ENCODE measurements around the gene AUTS2. TPM values are rescaled to one million over a fixed set of nuclear protein-coding genes. Genes with fewer than 3 reads are reported as not detected.

The AUTS2 gene
- polyA plus RNA-seq, 1 donor (not counting 4 experiments of a cell fraction or from before 2014, with no cell fraction given): 4.7 TPM

DNA sequence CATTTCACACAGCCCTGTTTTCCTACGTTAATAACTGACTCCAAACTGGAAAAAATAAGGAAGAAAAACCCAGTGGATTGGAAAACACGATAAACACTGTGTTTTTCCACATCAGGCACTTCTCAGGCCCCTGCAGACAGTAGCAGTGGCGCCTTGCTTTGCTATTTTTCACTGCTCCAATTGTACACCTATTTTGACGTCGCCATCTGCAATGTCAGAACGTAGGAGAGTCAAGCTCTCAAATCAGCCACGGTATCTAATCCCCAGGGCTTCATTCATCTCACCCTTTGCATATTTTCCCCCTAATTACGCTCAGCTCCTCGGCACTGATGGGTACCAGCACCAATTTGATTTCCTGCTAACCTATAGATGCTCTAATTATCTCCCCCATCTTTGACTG lies 1195.5 kb downstream of the AUTS2 start:
- H3K36me3 ChIP-seq (ENCODE audit: control insufficient read depth in 2 of 2, extremely low read depth in 1 of 2, insufficient read depth in 2 of 2, low read length in 2 of 2): peaks cover 5 to 24% of the 10 kb centered on the region in 2 experiments
- DNase-seq (ENCODE audit: low read depth, low spot score) (no peak), FAIRE-seq (no peak)
- no peak overlapping the region for H3K4me2 ChIP-seq (ENCODE audit: control insufficient read depth, extremely low read depth, insufficient read depth, low read depth, low read length)
- H3K4me3 ChIP-seq (ENCODE audit: control insufficient read depth in 2 of 3, extremely low read depth in 1 of 3, insufficient read depth in 2 of 3, low read depth in 1 of 3, low read length in 3 of 3): no peak overlapping the region
- H3K9ac ChIP-seq (ENCODE audit: control insufficient read depth, extremely low read depth, insufficient read depth, low read length): no peak overlapping the region
- no peak overlapping the region for H3K27ac ChIP-seq (ENCODE audit: control insufficient read depth, insufficient read depth, low read length)
- TF ChIP-seq, protein P1, sequence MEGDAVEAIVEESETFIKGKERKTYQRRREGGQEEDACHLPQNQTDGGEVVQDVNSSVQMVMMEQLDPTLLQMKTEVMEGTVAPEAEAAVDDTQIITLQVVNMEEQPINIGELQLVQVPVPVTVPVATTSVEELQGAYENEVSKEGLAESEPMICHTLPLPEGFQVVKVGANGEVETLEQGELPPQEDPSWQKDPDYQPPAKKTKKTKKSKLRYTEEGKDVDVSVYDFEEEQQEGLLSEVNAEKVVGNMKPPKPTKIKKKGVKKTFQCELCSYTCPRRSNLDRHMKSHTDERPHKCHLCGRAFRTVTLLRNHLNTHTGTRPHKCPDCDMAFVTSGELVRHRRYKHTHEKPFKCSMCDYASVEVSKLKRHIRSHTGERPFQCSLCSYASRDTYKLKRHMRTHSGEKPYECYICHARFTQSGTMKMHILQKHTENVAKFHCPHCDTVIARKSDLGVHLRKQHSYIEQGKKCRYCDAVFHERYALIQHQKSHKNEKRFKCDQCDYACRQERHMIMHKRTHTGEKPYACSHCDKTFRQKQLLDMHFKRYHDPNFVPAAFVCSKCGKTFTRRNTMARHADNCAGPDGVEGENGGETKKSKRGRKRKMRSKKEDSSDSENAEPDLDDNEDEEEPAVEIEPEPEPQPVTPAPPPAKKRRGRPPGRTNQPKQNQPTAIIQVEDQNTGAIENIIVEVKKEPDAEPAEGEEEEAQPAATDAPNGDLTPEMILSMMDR (optimal IDR thresholded peaks at IDR 0.05 in 1 of 3, IDR thresholded peaks at IDR 0.05 in 1 of 3, conservative IDR thresholded peaks at IDR 0.05 in 1 of 3; ENCODE audit: extremely low read depth in 1 of 3, insufficient read depth in 2 of 3, low read length in 3 of 3): no peak
- no peak for TF ChIP-seq EZH2 (IDR thresholded peaks at IDR 0.05; ENCODE audit: low read length)
- dilution Hi-C loops (cut with MboI; ENCODE audit: extremely low pct_ligation_motif_present, low sequenced_read_pairs): no loop called here
- H3K9me1 ChIP-seq (ENCODE audit: control insufficient read depth, extremely low read depth, insufficient read depth, low read length): no peaks in the 10 kb centered on the region
- no peaks in the 10 kb centered on the region for H3K9me3 ChIP-seq (ENCODE audit: control insufficient read depth, low read depth, low read length)
- H2AFZ ChIP-seq (ENCODE audit: control insufficient read depth, low read length): no peak overlapping the region
- no peaks in the 10 kb centered on the region for H3K4me1 ChIP-seq (ENCODE audit: control insufficient read depth, extremely low read depth, insufficient read depth, low read length)
- H4K20me1 ChIP-seq (ENCODE audit: control insufficient read depth, extremely low read depth, insufficient read depth, low read length): no peaks in the 10 kb centered on the region
- no peaks in the 10 kb centered on the region for H3K79me2 ChIP-seq (ENCODE audit: control insufficient read depth, insufficient read depth, low read length)
- H3K27me3 ChIP-seq (ENCODE audit: control insufficient read depth, extremely low read depth, insufficient read depth, low read length): no peaks in the 10 kb centered on the region

DNA sequence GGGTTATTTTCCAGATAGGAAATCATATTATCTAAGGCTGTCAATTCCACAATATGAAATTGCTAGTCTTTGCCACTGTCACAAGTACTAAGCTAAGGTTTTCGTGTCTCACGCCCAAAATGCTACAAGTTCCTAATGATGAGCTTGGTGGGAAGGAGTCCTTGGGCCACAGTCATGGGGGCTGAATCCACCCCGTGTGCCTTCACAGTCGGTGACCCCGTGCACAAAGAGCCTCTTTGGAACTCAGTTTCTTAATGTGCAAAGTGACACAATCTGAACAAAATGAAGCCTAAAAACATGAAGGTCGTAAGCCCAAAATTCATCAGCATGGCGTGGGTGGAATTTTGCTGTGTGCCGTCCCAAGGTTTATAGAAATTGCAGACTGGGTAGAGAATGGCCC lies 1196.7 kb downstream of the AUTS2 start:
- no peak overlapping the region for H3K4me2 ChIP-seq (ENCODE audit: control insufficient read depth, extremely low read depth, insufficient read depth, low read depth, low read length)
- dilution Hi-C loops (cut with MboI; ENCODE audit: extremely low pct_ligation_motif_present, low sequenced_read_pairs): no loop called here
- no peaks in the 10 kb centered on the region for H3K9me1 ChIP-seq (ENCODE audit: control insufficient read depth, extremely low read depth, insufficient read depth, low read length)
- H3K4me3 ChIP-seq (ENCODE audit: control insufficient read depth in 2 of 3, extremely low read depth in 1 of 3, insufficient read depth in 2 of 3, low read depth in 1 of 3, low read length in 3 of 3): no peak overlapping the region
- no peaks in the 10 kb centered on the region for H3K4me1 ChIP-seq (ENCODE audit: control insufficient read depth, extremely low read depth, insufficient read depth, low read length)
- no peaks in the 10 kb centered on the region for H4K20me1 ChIP-seq (ENCODE audit: control insufficient read depth, extremely low read depth, insufficient read depth, low read length)
- FAIRE-seq: no peak
- H3K36me3 ChIP-seq (ENCODE audit: control insufficient read depth in 2 of 2, extremely low read depth in 1 of 2, insufficient read depth in 2 of 2, low read length in 2 of 2): peaks cover 1 to 22% of the 10 kb centered on the region in 2 experiments
- H2AFZ ChIP-seq (ENCODE audit: control insufficient read depth, low read length): no peak overlapping the region
- H3K9ac ChIP-seq (ENCODE audit: control insufficient read depth, extremely low read depth, insufficient read depth, low read length): no peak overlapping the region
- TF ChIP-seq, protein P1 (optimal IDR thresholded peaks at IDR 0.05 in 1 of 3, IDR thresholded peaks at IDR 0.05 in 1 of 3, conservative IDR thresholded peaks at IDR 0.05 in 1 of 3; ENCODE audit: extremely low read depth in 1 of 3, insufficient read depth in 2 of 3, low read length in 3 of 3): no peak
- no peak for TF ChIP-seq EZH2 (IDR thresholded peaks at IDR 0.05; ENCODE audit: low read length)
- H3K79me2 ChIP-seq (ENCODE audit: control insufficient read depth, insufficient read depth, low read length): no peaks in the 10 kb centered on the region
- no peaks in the 10 kb centered on the region for H3K27me3 ChIP-seq (ENCODE audit: control insufficient read depth, extremely low read depth, insufficient read depth, low read length)
- no peak for DNase-seq (ENCODE audit: low read depth, low spot score)
- peaks cover 2% of the 10 kb centered on the region for H3K9me3 ChIP-seq (ENCODE audit: control insufficient read depth, low read depth, low read length)
- H3K27ac ChIP-seq (ENCODE audit: control insufficient read depth, insufficient read depth, low read length): no peak overlapping the region
